ELF-1 (cell line): ENCODE measurements around the gene AKAP1.
A peak's percentile ranks its signal among the peaks of the same experiment; 100 is the strongest.

ENCODE experiments used
- DNase-seq: peaks from one replicate; pipeline ENCODE4 v3.0.0-alpha.2; 2016; ENCODE audit warnings: low read depth, low spot score

The AKAP1 gene

DNA sequence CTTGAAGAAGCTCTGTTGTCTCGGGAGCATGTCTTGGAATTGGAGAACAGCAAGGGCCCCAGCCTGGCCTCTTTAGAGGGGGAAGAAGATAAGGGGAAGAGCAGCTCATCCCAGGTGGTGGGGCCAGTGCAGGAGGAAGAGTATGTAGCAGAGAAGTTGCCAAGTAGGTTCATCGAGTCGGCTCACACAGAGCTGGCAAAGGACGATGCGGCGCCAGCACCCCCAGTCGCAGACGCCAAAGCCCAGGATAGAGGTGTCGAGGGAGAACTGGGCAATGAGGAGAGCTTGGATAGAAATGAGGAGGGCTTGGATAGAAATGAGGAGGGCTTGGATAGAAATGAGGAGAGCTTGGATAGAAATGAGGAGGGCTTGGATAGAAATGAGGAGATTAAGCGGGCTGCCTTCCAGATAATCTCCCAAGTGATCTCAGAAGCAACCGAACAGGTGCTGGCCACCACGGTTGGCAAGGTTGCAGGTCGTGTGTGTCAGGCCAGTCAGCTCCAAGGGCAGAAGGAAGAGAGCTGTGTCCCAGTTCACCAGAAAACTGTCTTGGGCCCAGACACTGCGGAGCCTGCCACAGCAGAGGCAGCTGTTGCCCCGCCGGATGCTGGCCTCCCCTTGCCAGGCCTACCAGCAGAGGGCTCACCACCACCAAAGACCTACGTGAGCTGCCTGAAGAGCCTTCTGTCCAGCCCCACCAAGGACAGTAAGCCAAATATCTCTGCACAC, 21.2 kb downstream of the AKAP1 start:
- DNase-seq, result peak; percentile 64

DNA sequence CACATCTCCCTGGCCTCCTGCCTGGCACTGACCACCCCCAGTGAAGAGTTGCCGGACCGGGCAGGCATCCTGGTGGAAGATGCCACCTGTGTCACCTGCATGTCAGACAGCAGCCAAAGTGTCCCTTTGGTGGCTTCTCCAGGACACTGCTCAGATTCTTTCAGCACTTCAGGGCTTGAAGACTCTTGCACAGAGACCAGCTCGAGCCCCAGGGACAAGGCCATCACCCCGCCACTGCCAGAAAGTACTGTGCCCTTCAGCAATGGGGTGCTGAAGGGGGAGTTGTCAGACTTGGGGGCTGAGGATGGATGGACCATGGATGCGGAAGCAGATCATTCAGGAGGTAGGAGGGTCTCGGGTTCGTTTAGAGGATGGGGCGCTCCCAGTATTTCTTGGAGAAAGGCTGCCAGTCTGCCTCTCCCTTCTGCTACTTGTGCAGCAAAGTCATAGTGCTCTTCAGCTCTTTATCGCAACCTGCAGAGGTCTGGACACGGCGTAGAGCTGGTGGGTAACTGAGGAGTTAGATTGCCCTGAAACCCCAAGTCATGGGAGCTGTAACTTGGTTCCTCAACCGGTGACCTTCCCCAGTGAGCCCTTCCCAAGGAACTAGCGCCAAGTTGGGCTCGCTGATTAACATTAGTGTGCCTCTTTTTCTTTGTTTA, 21.9 kb downstream of the AKAP1 start:
- no peak for DNase-seq

DNA sequence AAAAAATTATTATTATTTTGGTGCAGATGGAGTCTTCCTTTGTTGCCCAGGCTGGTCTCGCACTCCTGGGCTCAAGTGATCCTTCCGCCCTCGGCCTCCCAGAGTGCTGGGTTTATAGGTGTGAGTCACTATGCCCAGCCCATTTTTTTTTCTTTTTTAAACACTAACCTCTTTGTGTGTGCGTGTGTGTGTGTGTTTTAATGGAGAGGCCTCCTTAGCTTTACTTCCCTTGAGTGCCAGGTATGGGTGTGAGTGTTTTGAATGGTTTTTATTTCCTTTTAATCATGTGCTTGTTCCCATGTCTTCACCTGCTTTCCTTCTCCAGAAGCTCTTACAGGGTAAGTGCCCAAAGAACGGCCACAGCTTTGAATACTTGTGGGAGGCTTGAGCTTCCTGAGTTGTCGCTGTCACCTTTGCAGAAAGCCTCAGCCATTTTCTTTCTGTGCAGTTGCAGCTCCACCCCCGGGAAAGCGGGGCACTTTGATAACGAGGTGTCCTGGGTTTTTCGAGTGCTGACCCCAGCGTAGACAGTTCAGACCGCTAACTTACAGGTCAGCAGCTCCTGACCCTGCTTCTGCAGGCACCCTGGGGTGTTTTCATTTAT, 22.6 kb downstream of the AKAP1 start:
- no peak for DNase-seq

DNA sequence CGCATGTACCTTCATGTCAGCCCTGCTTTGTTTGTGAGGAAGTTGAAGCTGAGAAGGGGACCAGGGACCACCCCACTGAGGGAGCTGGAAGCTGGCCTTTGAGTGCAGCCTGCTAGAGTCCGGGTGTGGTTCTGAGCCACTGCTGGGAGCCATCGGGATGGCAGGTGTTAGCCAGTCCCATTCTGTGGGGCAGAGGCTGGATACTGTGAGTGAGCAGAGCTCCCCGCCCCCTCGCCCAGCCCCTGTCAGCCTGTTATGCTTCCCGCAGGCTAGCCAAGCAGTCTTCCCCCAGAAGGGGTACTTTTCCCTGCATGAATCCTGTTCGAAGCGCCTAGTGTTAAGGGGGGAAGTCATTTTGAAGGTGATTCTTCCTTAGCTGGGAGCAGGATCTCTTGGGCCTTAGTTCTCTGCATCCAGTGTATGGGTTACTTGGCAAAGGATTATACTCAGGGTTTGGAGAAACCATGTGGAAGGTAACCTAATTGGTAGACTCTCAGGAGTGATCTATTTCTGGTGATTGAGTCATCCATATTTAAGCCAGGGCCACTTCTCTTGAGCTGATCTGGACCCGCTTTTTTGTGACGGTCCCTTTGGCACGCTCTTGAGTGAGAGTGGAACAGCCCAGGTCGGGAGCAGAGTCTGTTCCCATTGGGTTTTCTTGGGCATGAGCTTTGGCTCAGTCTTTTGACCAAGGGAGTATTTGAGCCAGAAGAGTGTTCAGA, 23.8 kb downstream of the AKAP1 start:
- DNase-seq, result no peak

DNA sequence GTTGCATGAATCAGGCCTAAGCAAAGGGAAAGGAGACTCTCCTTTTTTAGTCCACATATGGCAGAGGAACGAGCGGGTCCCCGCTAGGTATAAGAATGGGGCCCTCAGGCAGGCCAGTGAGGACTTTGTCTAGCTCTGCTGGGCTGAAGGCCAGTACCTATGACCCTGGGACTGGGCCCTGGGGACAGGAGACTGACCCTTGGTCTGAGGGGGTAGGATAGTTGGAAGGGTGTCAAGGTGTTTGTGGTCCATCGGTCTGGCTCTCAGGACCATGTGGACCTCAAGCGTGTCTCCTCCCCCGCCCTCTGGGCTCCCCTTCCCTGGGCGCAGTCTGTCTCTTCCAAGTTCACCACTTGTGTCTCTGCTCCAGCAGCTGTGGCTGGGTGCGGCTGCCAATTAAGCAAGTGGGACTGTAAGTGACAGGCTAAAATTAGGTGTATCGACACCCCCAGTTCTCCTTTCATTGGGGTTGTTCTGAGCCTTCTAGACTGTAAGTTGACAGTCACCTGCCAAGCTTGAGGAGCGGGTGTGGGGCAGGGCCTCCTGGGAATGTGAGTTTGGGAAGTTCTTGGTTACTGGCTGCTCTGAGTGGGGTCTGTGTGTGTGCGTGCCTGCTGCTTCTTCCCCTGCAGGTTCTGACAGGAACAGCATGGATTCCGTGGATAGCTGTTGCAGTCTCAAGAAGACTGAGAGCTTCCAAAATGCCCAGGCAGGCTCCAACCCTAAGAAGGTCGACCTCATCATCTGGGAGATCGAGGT, 24.5 kb downstream of the AKAP1 start:
- DNase-seq, result peak; percentile 68

DNA sequence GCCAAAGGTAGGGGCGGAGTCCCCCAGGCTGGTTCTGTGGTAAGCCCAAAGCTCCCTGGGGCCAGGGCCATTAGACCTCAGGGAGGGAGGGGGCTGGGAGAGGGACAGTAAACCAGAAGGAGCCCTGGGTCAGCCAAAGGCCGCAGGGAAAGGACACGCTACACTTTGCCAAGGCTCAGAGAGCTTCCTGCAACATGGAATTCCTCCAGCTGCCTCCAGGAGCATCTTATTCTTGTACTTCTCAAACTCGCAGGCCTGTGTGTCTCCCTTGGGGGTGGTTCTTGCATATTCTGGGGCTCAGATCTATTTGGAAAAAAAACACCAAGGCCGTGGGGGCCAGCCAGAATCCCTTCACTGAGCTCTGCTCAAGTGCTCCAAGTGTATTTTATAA, 25.1 kb downstream of the AKAP1 start:
- no peak for DNase-seq

DNA sequence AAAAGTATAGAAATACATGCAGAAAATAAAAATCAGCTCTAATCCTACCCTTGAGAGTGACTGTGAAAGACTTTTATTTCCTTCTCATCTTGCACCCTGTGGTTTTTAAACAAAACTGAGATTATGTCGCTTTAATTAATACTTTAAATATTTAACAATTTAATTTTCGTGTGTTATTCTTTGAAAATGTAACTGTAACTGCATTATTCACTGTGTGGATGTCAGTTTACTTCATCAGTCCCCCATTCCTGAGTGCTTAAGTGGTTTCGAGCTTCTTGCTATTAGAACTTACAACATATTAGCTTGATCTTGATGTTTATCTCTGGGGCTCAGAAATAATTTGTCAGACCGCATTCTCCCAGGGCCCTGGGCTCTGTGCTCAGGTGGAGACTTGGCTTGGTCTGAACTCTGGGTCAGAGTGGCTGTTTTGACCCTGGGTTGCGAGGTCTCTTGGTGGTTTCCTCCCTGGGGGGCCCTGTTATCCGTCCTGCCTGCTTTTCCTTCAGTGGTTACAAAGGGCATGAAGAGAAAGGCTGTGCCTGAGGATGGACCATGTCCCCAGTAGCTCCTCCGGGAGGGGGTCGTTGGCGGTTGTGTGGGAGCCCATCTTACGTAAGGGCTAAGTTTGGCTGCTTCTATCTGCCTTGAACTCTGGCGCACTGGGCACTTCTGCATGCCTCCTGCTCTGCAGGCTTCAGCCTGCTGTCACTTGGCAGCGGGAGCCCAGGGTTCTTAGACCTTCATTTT, 25.7 kb downstream of the AKAP1 start:
- no peak for DNase-seq

DNA sequence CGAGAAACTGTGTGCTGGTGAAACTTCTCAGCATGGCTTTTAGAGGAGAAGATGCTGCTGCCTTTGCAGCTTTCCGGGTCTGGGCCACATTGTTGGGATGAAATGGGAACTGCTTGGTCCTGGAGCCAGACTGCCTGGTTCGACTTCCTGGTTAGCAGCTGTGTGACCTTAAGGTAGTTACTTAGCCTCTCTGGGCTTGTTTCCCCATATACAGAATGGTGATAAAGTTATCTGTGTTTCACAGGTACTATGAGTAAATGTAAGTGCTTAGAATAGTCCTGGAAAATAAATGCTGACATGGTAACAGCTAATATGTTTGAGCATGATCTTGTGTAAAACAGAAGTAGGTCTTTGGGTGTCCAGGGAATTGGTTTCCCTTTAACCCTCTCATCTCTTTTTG, 26.3 kb downstream of the AKAP1 start:
- DNase-seq, result no peak

DNA sequence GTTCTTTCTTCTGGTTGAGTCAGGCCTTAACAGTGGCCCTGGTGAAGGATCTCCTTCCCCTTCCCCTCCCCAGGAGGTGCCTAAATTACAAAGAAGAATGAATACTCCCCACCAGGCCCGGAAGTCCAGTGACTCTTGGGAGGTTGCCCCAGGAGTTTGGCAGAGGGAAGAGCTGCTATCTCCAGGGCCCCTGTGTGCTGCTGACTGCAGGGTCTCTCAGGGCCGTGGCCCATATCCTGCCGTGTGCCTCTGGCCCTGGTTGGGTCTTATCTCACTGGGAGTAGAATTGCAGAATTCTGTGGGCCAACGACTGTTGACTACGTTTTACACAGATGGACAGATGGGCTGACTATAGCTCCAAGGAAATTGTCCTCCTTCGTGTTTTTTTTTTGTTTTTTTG, 28.0 kb downstream of the AKAP1 start:
- DNase-seq, result no peak

DNA sequence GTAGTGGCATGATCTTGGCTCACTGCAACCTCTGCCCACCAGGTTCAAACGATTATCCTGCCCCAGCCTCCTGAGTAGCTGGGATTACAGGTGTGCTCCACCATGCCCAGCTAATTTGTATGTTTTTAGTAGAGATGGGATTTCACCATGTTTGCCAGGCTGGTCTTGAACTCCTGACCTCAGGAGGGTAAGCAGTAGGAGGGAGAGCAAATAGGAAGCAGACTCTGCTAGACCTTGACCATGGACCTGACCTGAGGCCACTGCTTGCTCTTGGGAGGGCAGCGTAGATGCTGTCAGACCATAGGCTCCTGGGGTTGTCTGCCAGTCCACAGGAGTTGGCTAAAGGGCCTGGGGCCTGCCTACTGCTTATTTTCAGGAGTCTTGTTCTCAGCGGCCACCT, 28.6 kb downstream of the AKAP1 start:
- DNase-seq, result no peak

DNA sequence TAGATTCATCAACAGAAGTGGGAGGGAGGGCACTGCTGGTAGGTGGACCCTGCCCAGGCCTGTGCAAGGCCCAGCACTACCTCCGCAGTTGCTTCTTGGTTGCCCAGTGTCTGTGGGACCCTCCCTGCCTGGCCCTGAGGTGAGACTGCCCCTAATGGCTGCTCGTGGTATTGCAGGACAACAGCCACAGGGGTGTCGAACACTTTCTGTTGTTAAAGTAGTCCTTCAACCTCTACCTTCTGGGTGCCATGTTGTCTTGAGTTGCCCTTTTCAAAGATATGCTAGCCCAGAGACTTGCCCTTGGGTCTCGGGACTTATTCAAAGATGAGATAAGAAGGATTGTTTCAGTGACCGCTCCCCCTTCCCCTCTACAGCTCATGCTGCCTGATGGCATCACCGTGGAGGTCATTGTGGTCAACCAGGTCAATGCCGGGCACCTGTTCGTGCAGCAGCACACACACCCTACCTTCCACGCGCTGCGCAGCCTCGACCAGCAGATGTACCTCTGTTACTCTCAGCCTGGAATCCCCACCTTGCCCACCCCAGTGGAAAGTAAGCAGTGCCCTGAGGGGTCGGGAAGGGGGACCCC, 29.1 kb downstream of the AKAP1 start:
- DNase-seq, result peak; percentile 73

DNA sequence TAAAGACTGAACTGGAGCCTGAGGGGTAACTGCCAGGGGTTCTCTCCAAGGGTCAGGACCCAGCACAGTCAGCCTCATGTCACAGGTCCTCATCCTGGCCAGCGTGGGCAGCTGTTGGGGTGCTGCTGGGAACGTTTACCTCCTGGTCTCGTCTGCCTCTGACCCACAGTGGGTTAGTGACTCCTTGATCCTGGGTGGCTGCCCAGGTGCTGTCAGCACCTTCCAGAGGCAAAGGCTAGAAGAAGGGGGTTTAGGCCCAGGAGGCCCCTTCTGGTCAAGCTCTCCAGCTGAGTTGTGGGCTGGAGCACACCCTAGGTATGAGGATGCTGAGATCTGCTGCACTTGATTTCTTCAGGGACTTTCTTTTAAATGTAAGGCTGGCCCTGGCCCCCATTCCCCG, 30.3 kb downstream of the AKAP1 start:
- no peak for DNase-seq

DNA sequence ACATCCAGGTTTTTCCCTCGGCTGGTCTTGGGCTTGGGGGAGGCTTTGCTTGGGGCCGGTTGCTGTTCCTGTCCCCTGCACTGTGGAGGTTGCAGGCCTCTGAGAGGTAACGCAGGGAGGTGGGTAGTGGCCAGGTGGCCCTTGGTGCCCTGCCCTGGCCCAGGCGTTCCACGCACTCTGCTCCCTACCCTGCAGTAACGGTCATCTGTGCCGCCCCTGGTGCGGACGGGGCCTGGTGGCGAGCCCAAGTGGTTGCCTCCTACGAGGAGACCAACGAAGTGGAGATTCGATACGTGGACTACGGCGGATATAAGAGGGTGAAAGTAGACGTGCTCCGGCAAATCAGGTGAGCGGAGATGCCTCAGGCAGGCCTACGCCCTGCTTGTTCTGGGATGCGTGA, 30.9 kb downstream of the AKAP1 start:
- no peak for DNase-seq

DNA sequence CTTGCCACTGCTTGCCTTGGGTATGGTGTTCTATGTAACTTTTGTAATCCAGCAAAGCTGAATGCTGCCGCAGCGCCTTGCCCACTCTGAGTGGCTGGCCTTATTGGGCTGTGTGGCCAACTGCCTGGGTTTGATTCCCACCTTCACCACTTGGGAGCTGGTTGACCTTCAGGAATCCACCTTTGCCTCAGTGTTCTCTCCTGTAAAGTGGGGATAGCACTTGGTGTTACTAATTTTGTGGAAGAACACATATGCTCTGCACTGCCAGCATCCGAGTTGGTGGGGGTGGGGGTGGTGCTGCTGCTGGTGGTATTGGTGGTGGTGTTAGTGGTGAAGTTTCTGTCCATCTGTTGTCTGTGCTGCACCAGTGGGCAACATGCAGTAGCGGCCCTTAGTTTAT, 32.8 kb downstream of the AKAP1 start:
- no peak for DNase-seq

DNA sequence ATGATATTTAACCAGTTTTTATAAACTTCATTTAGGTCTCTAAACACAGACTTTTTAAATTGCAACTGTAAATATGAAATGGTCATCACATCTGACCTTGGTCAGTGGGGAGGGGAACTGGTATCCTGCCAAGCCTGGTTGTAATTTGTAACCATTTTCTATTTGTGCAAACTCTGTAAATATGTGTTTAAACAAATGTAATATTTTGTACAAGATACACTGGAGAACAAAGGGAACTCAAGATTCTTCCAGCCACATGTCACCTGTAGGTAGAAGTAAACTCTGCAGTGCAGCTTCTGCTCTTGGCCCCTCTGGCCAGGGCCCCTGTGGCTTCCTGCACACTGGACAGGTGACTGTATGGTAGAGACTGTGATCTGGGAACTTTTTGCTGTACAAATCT, 35.8 kb downstream of the AKAP1 start:
- no peak for DNase-seq

DNA sequence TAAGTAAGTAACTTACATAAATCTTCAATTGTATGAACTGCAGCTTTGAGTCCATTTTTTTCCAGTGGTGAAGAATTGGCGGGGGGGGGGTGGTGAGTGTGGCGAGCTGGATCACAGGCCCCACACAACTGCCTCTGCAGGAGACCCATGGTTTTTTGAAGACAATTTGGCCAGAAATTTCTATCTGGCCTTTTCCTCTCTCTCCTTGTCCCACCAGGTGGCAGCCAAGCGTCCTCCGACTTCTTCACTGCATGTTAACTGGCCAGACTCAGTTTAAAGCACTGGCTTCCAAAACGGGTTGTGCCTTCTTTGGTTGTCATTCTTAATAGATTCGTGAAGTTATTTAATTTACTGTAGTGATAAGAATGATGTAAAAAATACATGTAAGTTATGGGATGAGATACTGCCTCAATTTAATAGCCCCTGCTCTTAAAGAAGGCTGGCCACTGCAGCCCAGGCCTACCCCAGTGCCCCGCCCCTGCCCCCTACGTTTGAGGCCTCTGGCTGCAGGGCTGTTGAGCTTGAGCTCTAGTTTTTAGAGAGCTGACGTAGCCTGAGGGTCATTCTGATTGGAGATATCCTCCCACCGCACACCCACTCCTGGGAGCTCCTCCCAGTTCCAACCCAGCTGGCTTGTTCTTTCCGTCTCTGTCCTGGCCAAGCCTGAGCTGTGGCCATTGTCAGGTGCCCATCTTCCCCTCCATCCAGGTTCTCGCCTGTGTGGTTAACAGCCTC, 36.4 kb downstream of the AKAP1 start:
- DNase-seq, result peak; percentile 88

DNA sequence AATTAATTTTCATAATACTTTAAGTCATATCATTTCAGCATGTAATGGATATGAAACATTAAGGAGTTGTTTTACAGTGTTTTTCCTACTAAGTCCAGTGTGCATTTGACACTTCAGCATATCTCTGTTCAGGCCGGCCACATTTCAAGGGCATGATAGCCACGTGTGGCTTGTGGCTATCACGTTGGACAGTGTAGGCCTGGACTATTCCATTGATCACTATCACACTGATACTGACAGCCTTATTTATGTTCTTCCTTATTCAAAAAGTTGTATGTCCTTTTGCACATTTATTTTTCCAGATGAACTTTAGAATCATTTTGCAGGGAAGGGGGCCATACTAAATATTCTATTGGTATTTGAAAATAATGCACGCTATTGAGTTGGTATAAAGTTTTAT, 39.0 kb downstream of the AKAP1 start:
- no peak for DNase-seq

DNA sequence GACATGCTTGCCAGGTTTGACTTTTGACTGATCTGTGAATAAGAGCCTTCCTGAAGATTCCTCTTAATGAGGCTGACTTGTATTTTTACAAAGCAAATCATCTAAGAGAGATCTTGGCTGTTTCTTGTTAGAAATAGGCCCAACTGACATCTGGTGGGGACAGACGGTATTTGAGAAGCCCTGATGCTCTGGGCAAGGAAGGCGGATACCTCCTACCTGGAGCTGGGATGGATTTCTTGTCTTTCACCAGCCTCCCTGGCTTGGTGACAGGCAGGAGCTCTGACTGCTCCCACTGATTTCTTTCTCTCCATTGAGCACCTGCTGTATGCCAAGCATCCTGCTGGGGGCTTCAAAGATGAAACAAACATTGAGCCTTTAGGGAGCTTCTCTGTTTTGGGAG, 40.4 kb downstream of the AKAP1 start:
- no peak for DNase-seq

DNA sequence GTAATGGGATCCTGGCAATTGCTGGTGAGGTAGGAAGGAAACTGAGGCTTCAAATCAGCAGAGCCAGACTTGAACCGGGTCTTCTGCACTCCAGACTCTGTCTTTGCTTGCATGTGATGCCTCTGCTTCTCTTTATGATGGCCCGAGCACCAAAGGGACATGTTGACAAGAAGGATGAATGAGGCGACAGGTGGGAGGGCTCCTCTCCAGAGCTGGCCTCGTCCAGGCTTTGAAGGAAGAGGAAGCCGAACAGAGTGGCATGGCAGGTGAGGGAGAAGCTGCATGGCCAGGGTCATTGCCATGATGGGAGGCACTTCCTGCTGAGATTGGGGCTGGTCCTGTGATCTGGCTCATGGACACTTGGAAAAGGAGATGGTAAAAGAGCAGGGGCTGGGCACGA, 40.8 kb downstream of the AKAP1 start:
- DNase-seq, result no peak
